GM13976 (cell line): ENCODE measurements around the gene PCBP2.

Experiments used
- DNase-seq: peaks from one replicate; pipeline ENCODE4 v3.0.0; 2012; ENCODE audit warnings: low spot score
- CTCF ChIP-seq: IDR thresholded peaks from 2 replicates; pipeline ENCODE4 v1.5.1; 2012; ENCODE audit warnings: borderline replicate concordance, mild to moderate bottlenecking; ENCODE audit not compliant: insufficient read depth; ENCODE audit errors: extremely low read depth, missing control alignments, control extremely low read depth
- in situ Hi-C: fragments of 300-500 bp; cut with MboI; formaldehyde crosslinking; loops from one replicate; pipeline ENCODE4 v1.12.0; 2022; ENCODE audit warnings: low sequenced_read_pairs, mixed read lengths, inconsistent platforms; ENCODE audit not compliant: unreplicated experiment

PCBP2 gene

GRCh38 chr12:53502331-53502730 lies 50.4 kb downstream of the PCBP2 start:
- in situ Hi-C loops = no loop called here
- DNase-seq = no peak
- no peak for TF ChIP-seq CTCF

- in situ Hi-C loops = no loop called here
- DNase-seq = no peak
- TF ChIP-seq CTCF = no peak
Observed at GRCh38 chr12:53502983-53503728, 51.3 kb downstream of the PCBP2 start.

- no peak for DNase-seq
- TF ChIP-seq CTCF = no peak
- in situ Hi-C loops = no loop called here
Observed at GRCh38 chr12:53504004-53504920, 52.4 kb downstream of the PCBP2 start.

GRCh38 chr12:53505086-53505485 lies 53.2 kb downstream of the PCBP2 start:
- DNase-seq = no peak
- in situ Hi-C loops = no loop called here
- no peak for TF ChIP-seq CTCF

- no peak for TF ChIP-seq CTCF
- DNase-seq = no peak
- in situ Hi-C loops = no loop called here
Observed at GRCh38 chr12:53505555-53506449, 53.9 kb downstream of the PCBP2 start.

- TF ChIP-seq CTCF = no peak
- DNase-seq = no peak
- in situ Hi-C loops = no loop called here
Observed at GRCh38 chr12:53506450-53506785, 54.5 kb downstream of the PCBP2 start.
